GM19463 (cell line): ENCODE results near the gene BCAS1.
A peak's percentile ranks its signal among the peaks of the same experiment; 100 is the strongest.

Experiments used
- ATAC-seq: cut with Tn5 transposase; IDR thresholded peaks from one replicate; pipeline ENCODE4 v1.9.1; 2021; ENCODE audit warnings: mild to moderate bottlenecking, moderate library complexity; ENCODE audit not compliant: unreplicated experiment

BCAS1 gene

GRCh38 chr20:53948383-53949318 lies 121.7 kb downstream of the BCAS1 start:
- ATAC-seq = no peak

GRCh38 chr20:53947501-53948195 lies 122.7 kb downstream of the BCAS1 start:
- no peak for ATAC-seq

GRCh38 chr20:53946106-53946505 lies 124.3 kb downstream of the BCAS1 start:
- no peak for ATAC-seq

GRCh38 chr20:53945478-53945877 lies 124.9 kb downstream of the BCAS1 start:
- no peak for ATAC-seq

- no peak for ATAC-seq
Measured at GRCh38 chr20:53944796-53945195, 125.6 kb downstream of the BCAS1 start.

- no peak for ATAC-seq
Measured at GRCh38 chr20:53943522-53944291, 126.7 kb downstream of the BCAS1 start.

GRCh38 chr20:53942973-53943372 lies 127.4 kb downstream of the BCAS1 start:
- ATAC-seq = no peak

GRCh38 chr20:53942472-53942816 lies 128.0 kb downstream of the BCAS1 start:
- no peak for ATAC-seq

- peak; percentile 61 for ATAC-seq
Measured at GRCh38 chr20:53941680-53942471, 128.5 kb downstream of the BCAS1 start.

GRCh38 chr20:53940907-53941545 lies 129.4 kb downstream of the BCAS1 start:
- no peak for ATAC-seq

- ATAC-seq = no peak
Measured at GRCh38 chr20:53940360-53940702, 130.1 kb downstream of the BCAS1 start.

- ATAC-seq = peak; percentile 78
Measured at GRCh38 chr20:53939572-53940359, 130.6 kb downstream of the BCAS1 start.

GRCh38 chr20:53939190-53939571 lies 131.2 kb downstream of the BCAS1 start:
- ATAC-seq = no peak

GRCh38 chr20:53938739-53939138 lies 131.7 kb downstream of the BCAS1 start:
- ATAC-seq = no peak

GRCh38 chr20:53937929-53938367 lies 132.4 kb downstream of the BCAS1 start:
- no peak for ATAC-seq

GRCh38 chr20:53937339-53937741 lies 133.1 kb downstream of the BCAS1 start:
- ATAC-seq = no peak

GRCh38 chr20:53935344-53936084 lies 134.9 kb downstream of the BCAS1 start:
- ATAC-seq = no peak

GRCh38 chr20:53934421-53935343 lies 135.7 kb downstream of the BCAS1 start:
- no peak for ATAC-seq
